HCT116 (cell line): Measurements from ENCODE around the gene KLHL6.

Experiments
- CTCF ChIP-seq, 3 experiments: fragments of 200-600 bp in 1 of 3; sonication (generic) in 1 of 3; IDR thresholded peaks in 2 of 3; conservative IDR thresholded peaks in 1 of 3; 2 replicates each; pipeline ENCODE4 v1.5.1; 2012 to 2017; ENCODE audit warnings: low read depth in 2 of 3, low read length in 2 of 3, antibody characterized with exemption in 1 of 3, borderline replicate concordance in 1 of 3, control low read depth in 1 of 3, mild to moderate bottlenecking in 1 of 3, mixed read lengths in 1 of 3, mixed run types in 1 of 3, moderate library complexity in 1 of 3; ENCODE audit not compliant: insufficient read depth in 1 of 3
- EGR1 ChIP-seq: IDR thresholded peaks from 2 replicates; pipeline ENCODE4 v1.6.1; 2012; ENCODE audit warnings: low read depth
- EZH2 ChIP-seq: fragments of 200-600 bp; sonication (generic); IDR thresholded peaks from 2 replicates; pipeline ENCODE4 v1.6.1; 2017; ENCODE audit warnings: antibody characterized with exemption, mixed run types
- MAX ChIP-seq: IDR thresholded peaks from 2 replicates; pipeline ENCODE4 v1.6.1; 2012
- SP1 ChIP-seq: IDR thresholded peaks from 2 replicates; pipeline ENCODE4 v1.6.1; 2012; ENCODE audit warnings: low read depth
- SRF ChIP-seq: IDR thresholded peaks from 2 replicates; pipeline ENCODE4 v1.6.1; 2012; ENCODE audit warnings: low read depth

GRCh38 chr3:183537295-183537730 is 18.2 kb downstream of the KLHL6 start:
- TF ChIP-seq CTCF (IDR thresholded peaks at IDR 0.05 in 2 of 3, conservative IDR thresholded peaks at IDR 0.05 in 1 of 3; ENCODE audit: borderline replicate concordance in 1 of 3, insufficient read depth in 1 of 3, low read depth in 2 of 3, low read length in 2 of 3) (no peak), MAX (no peak), SRF (no peak), EGR1 (no peak), EZH2 (no peak), SP1 (no peak)
